ENCODE results near the gene PWWP2A. TPM values are rescaled to one million over a fixed set of nuclear protein-coding genes. Genes with fewer than 3 reads are reported as not detected.

The PWWP2A gene
- total and polyA plus RNA-seq, 2 of the 4 experiments (the other 2 are of a cell fraction), result 8.8 to 12.5 TPM

GRCh38 chr5:160047423-160047822 is 71.8 kb downstream of the PWWP2A start:
- no peak overlapping the region; the same call in 1 of the 2 replicates for H3K4ac ChIP-seq (ENCODE audit: low read depth, low read length)
- H4K5ac ChIP-seq (ENCODE audit: low read depth, low read length), result no peak overlapping the region
- ATAC-seq (ENCODE audit: low read depth), result no peak
- H4K91ac ChIP-seq (ENCODE audit: insufficient read depth, low read depth, low read length), result no peak overlapping the region
- no peak overlapping the region for H2BK5ac ChIP-seq (ENCODE audit: low read depth, low read length, poor library complexity, severe bottlenecking)
- no peaks in the 10 kb centered on the region for H3K9me3 ChIP-seq (ENCODE audit: control insufficient read depth, insufficient read depth, low read length)
- BruUV-seq (replicated peaks), result no TSS peak
- POLR2A ChIA-PET (ENCODE audit: unreplicated experiment), result no interaction called here
- H2BK15ac ChIP-seq (ENCODE audit: low read depth, low read length), result no peak overlapping the region
- no peak overlapping the region for H3K23ac ChIP-seq (ENCODE audit: low read depth, low read length)
- H3K18ac ChIP-seq (ENCODE audit: low read depth, low read length), result no peak overlapping the region
- H2AK9ac ChIP-seq (replicated peaks; ENCODE audit: low read depth, low read length, poor library complexity), result no peak overlapping the region
- H3K79me1 ChIP-seq (ENCODE audit: low read depth in 1 of 2, low read length in 2 of 2), result peaks cover 0 to 8% of the 10 kb centered on the region in 2 experiments; a peak in 3 of 4 replicates
- no peak overlapping the region for H3K56ac ChIP-seq (ENCODE audit: extremely low read depth, insufficient read depth, low read length)
- no peak overlapping the region for H3K9ac ChIP-seq (ENCODE audit: low read depth, low read length)
- no peak overlapping the region for H3K27ac ChIP-seq (ENCODE audit: insufficient read depth, low read length)
- in situ Hi-C loops (cut with MboI; ENCODE audit: low sequenced_read_pairs) (no loop called here), intact Hi-C loops (cut with micrococcal nuclease) (no loop called here), dilution Hi-C loops (cut with HindIII; ENCODE audit: low sequenced_read_pairs, unreplicated experiment) (no loop called here)
- no peak overlapping the region for H3K14ac ChIP-seq (replicated peaks; ENCODE audit: low read depth, low read length)
- no peaks in the 10 kb centered on the region for H4K20me1 ChIP-seq (ENCODE audit: insufficient read depth, low read length)
- WGBS, 2 experiments (ENCODE audit: extremely low coverage in 2 of 2, insufficient read length in 1 of 2), result 100% methylated on average over 1 of the region's 3 CpGs; no CpG with 5 or more reads in 1 of the 2 experiments
- no peak overlapping the region for H3K4me3 ChIP-seq (ENCODE audit: insufficient read depth, low read depth, low read length)
- no peak overlapping the region for H3K4me2 ChIP-seq (ENCODE audit: low read depth, low read length)
- H3K36me3 ChIP-seq (ENCODE audit: control insufficient read depth, insufficient read depth, low read length), result peaks cover 17% of the 10 kb centered on the region
- no peaks in the 10 kb centered on the region for H3K27me3 ChIP-seq (ENCODE audit: control insufficient read depth, insufficient read depth, low read length)
- H2AK5ac ChIP-seq (ENCODE audit: low read depth, low read length), result no peak overlapping the region
- DNase-seq, result no peak
- H2AFZ ChIP-seq (replicated peaks; ENCODE audit: low read length, poor library complexity), result no peak overlapping the region
- no peak overlapping the region for H2BK120ac ChIP-seq (ENCODE audit: low read depth, low read length)
- CTCF ChIA-PET, result no interaction called here
- H2BK20ac ChIP-seq (ENCODE audit: low read depth, low read length), result no peak overlapping the region
- no peaks in the 10 kb centered on the region for H3K4me1 ChIP-seq (ENCODE audit: control insufficient read depth, insufficient read depth, low read length)
- H4K8ac ChIP-seq (ENCODE audit: low read depth in 2 of 2, low read length in 2 of 2), result no peak overlapping the region
- TF ChIP-seq MAFK (IDR thresholded peaks at IDR 0.05; ENCODE audit: low read depth, low read length) (no peak), MAZ (IDR thresholded peaks at IDR 0.05; ENCODE audit: borderline replicate concordance, low read depth, low read length) (no peak), NFE2L2 (IDR thresholded peaks at IDR 0.05; ENCODE audit: low read depth, low read length) (no peak), SMC3 (IDR thresholded peaks at IDR 0.05; ENCODE audit: low read depth, low read length) (no peak), CTCF (conservative IDR thresholded peaks at IDR 0.05; ENCODE audit: low read depth, low read length) (no peak), RFX5 (IDR thresholded peaks at IDR 0.05; ENCODE audit: low read depth, low read length) (no peak)
- TF ChIP-seq, protein P1, sequence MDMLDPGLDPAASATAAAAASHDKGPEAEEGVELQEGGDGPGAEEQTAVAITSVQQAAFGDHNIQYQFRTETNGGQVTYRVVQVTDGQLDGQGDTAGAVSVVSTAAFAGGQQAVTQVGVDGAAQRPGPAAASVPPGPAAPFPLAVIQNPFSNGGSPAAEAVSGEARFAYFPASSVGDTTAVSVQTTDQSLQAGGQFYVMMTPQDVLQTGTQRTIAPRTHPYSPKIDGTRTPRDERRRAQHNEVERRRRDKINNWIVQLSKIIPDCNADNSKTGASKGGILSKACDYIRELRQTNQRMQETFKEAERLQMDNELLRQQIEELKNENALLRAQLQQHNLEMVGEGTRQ (IDR thresholded peaks at IDR 0.05; ENCODE audit: low read depth, low read length), result no peak
- peaks cover 4% of the 10 kb centered on the region; the same call in 1 of the 2 replicates for H3K9me1 ChIP-seq (ENCODE audit: insufficient read depth, low read length)

All from IMR-90 (cell line).